C1 segment of cervical spinal cord (tissue), 14 donors: ENCODE data around the gene RBM19.

Experiments used
- DNase-seq, 14 donors: peaks; one replicate each; lab custom pipeline; 2025; lab: John Stamatoyannopoulos, UW

Gene RBM19

GRCh38 chr12:113933201-113933786, 32.8 kb downstream of the RBM19 start:
- DNase-seq, result peak in 8 of 14 donors; percentile 13 to 75 (median 24)

- peak in 12 of 14 donors; percentile 4 to 77 (median 56) for DNase-seq
Observed at GRCh38 chr12:113932381-113933196, 33.5 kb downstream of the RBM19 start.

- no peak for DNase-seq
Observed at GRCh38 chr12:113931517-113931916, 34.6 kb downstream of the RBM19 start.

GRCh38 chr12:113930249-113930648, 35.9 kb downstream of the RBM19 start:
- DNase-seq, result no peak

- no peak for DNase-seq
Observed at GRCh38 chr12:113929312-113929989, 36.7 kb downstream of the RBM19 start.

- no peak for DNase-seq
Observed at GRCh38 chr12:113926788-113927187, 39.3 kb downstream of the RBM19 start.

- no peak for DNase-seq
Observed at GRCh38 chr12:113924341-113924740, 41.8 kb downstream of the RBM19 start.

GRCh38 chr12:113923251-113923650, 42.9 kb downstream of the RBM19 start:
- no peak for DNase-seq

GRCh38 chr12:113921430-113921829, 44.7 kb downstream of the RBM19 start:
- DNase-seq, result no peak

- no peak for DNase-seq
Observed at GRCh38 chr12:113919791-113920190, 46.3 kb downstream of the RBM19 start.

- DNase-seq, result no peak
Observed at GRCh38 chr12:113918306-113918705, 47.8 kb downstream of the RBM19 start.

- DNase-seq, result no peak
Observed at GRCh38 chr12:113917393-113917792, 48.7 kb downstream of the RBM19 start.

GRCh38 chr12:113914806-113915205, 51.3 kb downstream of the RBM19 start:
- DNase-seq, result no peak

GRCh38 chr12:113914176-113914575, 51.9 kb downstream of the RBM19 start:
- no peak for DNase-seq

GRCh38 chr12:113912760-113913329, 53.3 kb downstream of the RBM19 start:
- peak in 12 of 14 donors; percentile 16 to 72 (median 39) for DNase-seq

GRCh38 chr12:113911971-113912759, 54.0 kb downstream of the RBM19 start:
- peak in 1 of 14 donors; percentile 36 for DNase-seq

GRCh38 chr12:113910751-113911272, 55.3 kb downstream of the RBM19 start:
- no peak for DNase-seq

- DNase-seq, result no peak
Observed at GRCh38 chr12:113909776-113910420, 56.2 kb downstream of the RBM19 start.

- no peak for DNase-seq
Observed at GRCh38 chr12:113908584-113909100, 57.5 kb downstream of the RBM19 start.

GRCh38 chr12:113907446-113908180, 58.5 kb downstream of the RBM19 start:
- no peak for DNase-seq
